Endothelial cell of umbilical vein (primary cell): ENCODE results near the gene STRA8. TPM values are rescaled to one million over a fixed set of nuclear protein-coding genes. Genes with fewer than 3 reads are reported as not detected.

Experiments
- BruUV-seq: library from RNA; stranded (reverse); fragments of 400-500 nt; replicated peaks from 2 replicates; lab custom pipeline; 2021; lab: Mats Ljungman, UMichigan
- CTCF ChIA-PET: fragments of 300-600, 350-600 bp; sonication (Branson Sonifier 250); formaldehyde crosslinking; loops from one replicate; lab custom pipeline; 2021; ENCODE audit warnings: antibody characterized with exemption, inconsistent platforms; lab: Charles Lee
- POLR2A ChIA-PET: fragments of 300-600, 350-600 bp; sonication (Branson Sonifier 250); formaldehyde crosslinking; loops from one replicate; lab custom pipeline; 2021; ENCODE audit warnings: antibody characterized with exemption, inconsistent platforms; lab: Charles Lee
- DNase-seq: peaks from one replicate; pipeline ENCODE4 v3.0.0-alpha.2; 2011; ENCODE audit warnings: low read depth, low spot score
- FAIRE-seq: peaks from 2 replicates; lab custom pipeline; 2011; peaks lifted over from hg19 to GRCh38; lab: Jason Lieb, UNC
- H2AFZ ChIP-seq: 2 replicates; pipeline ENCODE4 v1.6.0; 2012; ENCODE audit warnings: low read depth, low read length, control low read depth, inconsistent platforms
- H3K27ac ChIP-seq: 2 replicates; pipeline ENCODE4 v1.5.1; 2011; ENCODE audit warnings: low read depth, mild to moderate bottlenecking, control low read depth, low read length, moderate library complexity; ENCODE audit not compliant: insufficient read depth
- H3K27me3 ChIP-seq, 2 experiments: 2 replicates each; pipeline versions ENCODE4 v1.6.0 to v1.6.1; 2011; ENCODE audit warnings: low read length in 2 of 2, mixed read lengths in 1 of 2; ENCODE audit not compliant: control insufficient read depth in 2 of 2, insufficient read depth in 2 of 2
- H3K36me3 ChIP-seq, 2 experiments: 2 replicates in 1 of 2; 3 replicates in 1 of 2; pipeline ENCODE4 v1.5.1; 2011; ENCODE audit warnings: low read length in 2 of 2, mild to moderate bottlenecking in 1 of 2, moderate library complexity in 1 of 2; ENCODE audit not compliant: control insufficient read depth in 2 of 2, insufficient read depth in 2 of 2; ENCODE audit errors: extremely low read depth in 1 of 2
- H3K4me1 ChIP-seq: 3 replicates; pipeline ENCODE4 v1.5.1; 2011; ENCODE audit warnings: mild to moderate bottlenecking, low read length; ENCODE audit not compliant: control insufficient read depth, insufficient read depth; ENCODE audit errors: extremely low read depth
- H3K4me2 ChIP-seq: 2 replicates; pipeline ENCODE4 v1.6.1; 2011; ENCODE audit warnings: low read length, control low read depth, mixed read lengths; ENCODE audit not compliant: insufficient read depth
- H3K4me3 ChIP-seq, 3 experiments: fragments of 200-600 bp in 1 of 3; sonication (generic), shearing (Covaris generic) in 1 of 3; replicated peaks in 1 of 3; 2 replicates each; pipeline ENCODE4 v1.5.1; 2011 to 2016; ENCODE audit warnings: control low read depth in 3 of 3, low read length in 3 of 3, mild to moderate bottlenecking in 2 of 3, inconsistent platforms in 1 of 3, low read depth in 1 of 3, moderate library complexity in 1 of 3; ENCODE audit not compliant: insufficient read depth in 1 of 3
- H3K79me2 ChIP-seq: 2 replicates; pipeline ENCODE4 v1.6.0; 2012; ENCODE audit warnings: low read length, inconsistent platforms; ENCODE audit not compliant: control insufficient read depth, insufficient read depth
- H3K9ac ChIP-seq: replicated peaks from 2 replicates; pipeline ENCODE3; 2011; ENCODE audit warnings: low read length, control low read depth; ENCODE audit not compliant: insufficient read depth; ENCODE audit errors: extremely low read depth
- H3K9me1 ChIP-seq: replicated peaks from 3 replicates; pipeline ENCODE4 v1.6.0; 2011; ENCODE audit warnings: mild to moderate bottlenecking, low read length; ENCODE audit not compliant: control insufficient read depth, insufficient read depth; ENCODE audit errors: extremely low read depth
- H3K9me3 ChIP-seq: replicated peaks from 2 replicates; pipeline ENCODE4 v1.5.1; 2012; ENCODE audit warnings: low read length, inconsistent platforms; ENCODE audit not compliant: control insufficient read depth, insufficient read depth
- H4K20me1 ChIP-seq: replicated peaks from 2 replicates; pipeline ENCODE3; 2011; ENCODE audit warnings: mild to moderate bottlenecking, low read length; ENCODE audit not compliant: control insufficient read depth, insufficient read depth; ENCODE audit errors: extremely low read depth
- EZH2 ChIP-seq: IDR thresholded peaks from 2 replicates; pipeline ENCODE4 v1.6.1; 2012; ENCODE audit warnings: borderline replicate concordance, low read depth, mild to moderate bottlenecking, moderate library complexity, low read length, inconsistent platforms; ENCODE audit not compliant: severe bottlenecking
- FOS ChIP-seq: IDR thresholded peaks from 2 replicates; pipeline ENCODE4 v1.6.1; 2011; ENCODE audit warnings: mild to moderate bottlenecking, low read length, moderate library complexity, borderline replicate concordance; ENCODE audit not compliant: insufficient read depth
- GATA2 ChIP-seq: IDR thresholded peaks from 2 replicates; pipeline ENCODE4 v1.7.0; 2011; ENCODE audit warnings: low read depth, mild to moderate bottlenecking, moderate library complexity, mixed read lengths, low read length; ENCODE audit not compliant: insufficient read length, insufficient read depth
- JUN ChIP-seq: IDR thresholded peaks from 2 replicates; pipeline ENCODE4 v1.6.1; 2011; ENCODE audit warnings: borderline replicate concordance, low read depth; ENCODE audit not compliant: insufficient read length, insufficient read depth
- MYC ChIP-seq: IDR thresholded peaks from one replicate; pipeline ENCODE4 v1.6.1; 2011; ENCODE audit warnings: mild to moderate bottlenecking, low read depth, low read length
- POLR2A ChIP-seq: IDR thresholded peaks from 2 replicates; pipeline ENCODE4 v1.6.1; 2012; ENCODE audit warnings: low read depth, mild to moderate bottlenecking, control low read depth, low read length
- POLR2AphosphoS5 ChIP-seq: IDR thresholded peaks from 2 replicates; pipeline ENCODE4 v1.6.1; 2012; ENCODE audit warnings: low read depth, mild to moderate bottlenecking, control low read depth, low read length, moderate library complexity; ENCODE audit not compliant: insufficient read depth
- dilution Hi-C: fragments of 300-500 bp; cut with MboI; formaldehyde crosslinking; loops from one replicate; pipeline ENCODE4 v1.15.0; 2019; ENCODE audit warnings: low sequenced_read_pairs; ENCODE audit not compliant: extremely low pct_ligation_motif_present
- intact Hi-C: fragments of 100-400 bp; cut with micrococcal nuclease; formaldehyde crosslinking; loops from one replicate; pipeline ENCODE4 v1.10.0; 2022
- polyA plus RNA-seq, 4 experiments: library from polyadenylated mRNA; depleted of rRNA in 3 of 4; stranded (reverse) in 3 of 4; unstranded in 1 of 4; fragments of >200 nt; gene quantifications; 2 replicates each; pipeline versions ENCODE4 v1.2.1 to v1.2.3, GENCODE V29; 2011 to 2012; ENCODE audit warnings: missing spikeins in 1 of 4
- total RNA-seq: library from RNA; stranded (reverse); gene quantifications from 2 replicates; pipeline ENCODE4 v1.2.3, GENCODE V29; 2021
- TF ChIP-seq, protein P1 (sequence below), 2 donors: IDR thresholded peaks; 1 replicate in 1 of 2; 2 replicates in 1 of 2; pipeline ENCODE4 v1.5.1; 2011; ENCODE audit warnings: low read length in 2 of 2, mild to moderate bottlenecking in 2 of 2, moderate library complexity in 2 of 2, control low read depth in 1 of 2, inconsistent platforms in 1 of 2, low read depth in 1 of 2; ENCODE audit not compliant: insufficient read depth in 1 of 2; ENCODE audit errors: extremely low read depth in 1 of 2
- TF ChIP-seq, protein P2 (sequence below): IDR thresholded peaks from 2 replicates; pipeline ENCODE4 v1.6.1; 2011; ENCODE audit not compliant: insufficient read depth, insufficient read length

The STRA8 gene
- total and polyA plus RNA-seq, 2 donors (not counting 3 experiments of a cell fraction or from before 2014, with no cell fraction given), result not detected

DNA sequence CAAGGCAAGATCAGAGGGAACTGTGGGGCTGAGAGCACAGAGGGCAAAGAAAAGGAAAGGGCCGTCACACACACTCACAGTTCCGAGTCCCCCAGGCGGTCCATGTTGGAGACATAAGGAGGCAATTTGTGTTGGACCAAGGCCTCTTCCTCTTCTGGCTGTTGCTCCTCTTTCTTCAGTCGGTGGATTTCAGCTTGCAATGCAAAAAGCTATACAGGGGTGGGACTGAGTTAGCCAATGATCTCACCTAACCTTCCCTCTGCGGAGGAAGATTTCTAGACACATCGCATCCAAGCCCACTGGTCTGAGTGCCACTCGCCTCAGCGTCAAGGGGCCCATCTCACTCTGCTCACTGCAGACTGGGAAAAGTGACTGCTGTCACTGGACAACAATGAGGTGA is 27.8 kb upstream of the STRA8 start:
- no peak for FAIRE-seq
- TF ChIP-seq POLR2A (no peak), GATA2 (no peak), JUN (no peak), POLR2AphosphoS5 (no peak), MYC (no peak), FOS (no peak), EZH2 (no peak)
- TF ChIP-seq, protein P1, sequence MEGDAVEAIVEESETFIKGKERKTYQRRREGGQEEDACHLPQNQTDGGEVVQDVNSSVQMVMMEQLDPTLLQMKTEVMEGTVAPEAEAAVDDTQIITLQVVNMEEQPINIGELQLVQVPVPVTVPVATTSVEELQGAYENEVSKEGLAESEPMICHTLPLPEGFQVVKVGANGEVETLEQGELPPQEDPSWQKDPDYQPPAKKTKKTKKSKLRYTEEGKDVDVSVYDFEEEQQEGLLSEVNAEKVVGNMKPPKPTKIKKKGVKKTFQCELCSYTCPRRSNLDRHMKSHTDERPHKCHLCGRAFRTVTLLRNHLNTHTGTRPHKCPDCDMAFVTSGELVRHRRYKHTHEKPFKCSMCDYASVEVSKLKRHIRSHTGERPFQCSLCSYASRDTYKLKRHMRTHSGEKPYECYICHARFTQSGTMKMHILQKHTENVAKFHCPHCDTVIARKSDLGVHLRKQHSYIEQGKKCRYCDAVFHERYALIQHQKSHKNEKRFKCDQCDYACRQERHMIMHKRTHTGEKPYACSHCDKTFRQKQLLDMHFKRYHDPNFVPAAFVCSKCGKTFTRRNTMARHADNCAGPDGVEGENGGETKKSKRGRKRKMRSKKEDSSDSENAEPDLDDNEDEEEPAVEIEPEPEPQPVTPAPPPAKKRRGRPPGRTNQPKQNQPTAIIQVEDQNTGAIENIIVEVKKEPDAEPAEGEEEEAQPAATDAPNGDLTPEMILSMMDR (IDR thresholded peaks at IDR 0.05; ENCODE audit: extremely low read depth in 1 of 2, insufficient read depth in 1 of 2, low read depth in 1 of 2, low read length in 2 of 2), result no peak
- TF ChIP-seq, protein P2, sequence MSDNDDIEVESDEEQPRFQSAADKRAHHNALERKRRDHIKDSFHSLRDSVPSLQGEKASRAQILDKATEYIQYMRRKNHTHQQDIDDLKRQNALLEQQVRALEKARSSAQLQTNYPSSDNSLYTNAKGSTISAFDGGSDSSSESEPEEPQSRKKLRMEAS, result no peak
- no peaks in the 10 kb centered on the region for H3K9me3 ChIP-seq
- dilution Hi-C loops (no loop called here), intact Hi-C loops (no loop called here)
- no peaks in the 10 kb centered on the region for H3K36me3 ChIP-seq
- no peaks in the 10 kb centered on the region for H3K27me3 ChIP-seq
- H3K4me3 ChIP-seq, result no peak overlapping the region
- H4K20me1 ChIP-seq, result no peaks in the 10 kb centered on the region
- ChIA-PET POLR2A (no interaction called here), CTCF (interaction anchor here (1.0 kb wide), 1 partner anchor 55 kb away, joined by 3 read pairs; no protein-coding TSS in a partner anchor)
- no peak overlapping the region for H2AFZ ChIP-seq
- H3K79me2 ChIP-seq, result no peaks in the 10 kb centered on the region
- no peaks in the 10 kb centered on the region for H3K9me1 ChIP-seq
- BruUV-seq, result no TSS peak
- H3K27ac ChIP-seq, result no peak overlapping the region
- no peak overlapping the region for H3K4me2 ChIP-seq
- no peak for DNase-seq
- peaks cover 4% of the 10 kb centered on the region for H3K4me1 ChIP-seq
- no peak overlapping the region for H3K9ac ChIP-seq
